Measurements from ENCODE around the gene OR2W1.

Gene OR2W1

GRCh38 chr6:29021434-29021833 lies 23.5 kb downstream of the OR2W1 start:
- Histone ChIP-seq H3K4me3 (ENCODE audit: low read length) (no peak overlapping the region), H3K9ac (ENCODE audit: low read depth, low read length) (no peak overlapping the region), H3K27me3 (ENCODE audit: insufficient read depth, low read length) (no peaks in the 10 kb centered on the region), H3K4me1 (ENCODE audit: insufficient read depth, low read length) (no peaks in the 10 kb centered on the region), H3K9me3 (ENCODE audit: insufficient read depth, low read depth, low read length) (no peaks in the 10 kb centered on the region), H3K27ac (ENCODE audit: low read depth, low read length) (no peak overlapping the region), H3K36me3 (ENCODE audit: insufficient read depth, low read length) (no peaks in the 10 kb centered on the region)
- 96% methylated on average over 2 of the region's 2 CpGs for WGBS

DNA sequence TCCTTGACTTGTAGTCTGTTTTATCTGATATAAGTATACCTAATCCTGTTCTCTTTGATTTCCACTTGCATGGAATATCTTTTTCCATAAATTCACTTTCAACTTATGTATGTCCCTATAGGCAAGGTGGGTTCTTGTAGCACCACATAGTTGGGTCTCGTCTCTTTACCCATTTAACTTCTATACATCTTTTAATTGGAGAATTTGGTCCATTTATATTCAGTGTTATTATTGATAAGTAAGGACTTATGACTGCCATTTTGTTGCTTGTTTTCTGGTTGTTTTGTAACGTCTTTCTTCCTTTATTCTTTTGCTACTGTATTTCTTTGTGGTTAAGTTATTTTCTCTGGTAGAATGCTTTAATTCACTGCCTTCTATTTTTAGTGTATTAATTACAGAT lies 25.3 kb downstream of the OR2W1 start:
- Histone ChIP-seq H3K4me1 (ENCODE audit: insufficient read depth, low read length) (no peaks in the 10 kb centered on the region), H3K9me3 (ENCODE audit: insufficient read depth, low read depth, low read length) (no peaks in the 10 kb centered on the region), H3K9ac (ENCODE audit: low read depth, low read length) (no peak overlapping the region), H3K4me3 (ENCODE audit: low read length) (no peak overlapping the region), H3K36me3 (ENCODE audit: insufficient read depth, low read length) (no peaks in the 10 kb centered on the region), H3K27me3 (ENCODE audit: insufficient read depth, low read length) (peaks cover 6% of the 10 kb centered on the region), H3K27ac (ENCODE audit: low read depth, low read length) (no peak overlapping the region)
- WGBS, result no CpG with 5 or more reads among the region's 2 CpGs

GRCh38 chr6:29017428-29017802 lies 27.6 kb downstream of the OR2W1 start:
- Histone ChIP-seq H3K4me3 (ENCODE audit: low read length) (peak overlapping the region; percentile 89), H3K27ac (ENCODE audit: low read depth, low read length) (no peak overlapping the region), H3K9me3 (ENCODE audit: insufficient read depth, low read depth, low read length) (no peaks in the 10 kb centered on the region), H3K27me3 (ENCODE audit: insufficient read depth, low read length) (peaks cover 20% of the 10 kb centered on the region), H3K36me3 (ENCODE audit: insufficient read depth, low read length) (no peaks in the 10 kb centered on the region), H3K4me1 (ENCODE audit: insufficient read depth, low read length) (no peaks in the 10 kb centered on the region), H3K9ac (ENCODE audit: low read depth, low read length) (no peak overlapping the region)
- WGBS, result 63% methylated on average over 1 of the region's 3 CpGs

- H3K9ac ChIP-seq (ENCODE audit: low read depth, low read length), result peak overlapping the region; percentile 64
- 1% methylated on average over 41 of the region's 41 CpGs for WGBS
- H3K4me3 ChIP-seq (ENCODE audit: low read length), result peak overlapping the region; percentile 89
- H3K4me1 ChIP-seq (ENCODE audit: insufficient read depth, low read length), result no peaks in the 10 kb centered on the region
- H3K27me3 ChIP-seq (ENCODE audit: insufficient read depth, low read length), result peaks cover 26% of the 10 kb centered on the region
- H3K36me3 ChIP-seq (ENCODE audit: insufficient read depth, low read length), result no peaks in the 10 kb centered on the region
- no peak overlapping the region for H3K27ac ChIP-seq (ENCODE audit: low read depth, low read length)
- H3K9me3 ChIP-seq (ENCODE audit: insufficient read depth, low read depth, low read length), result no peaks in the 10 kb centered on the region
Measured at GRCh38 chr6:29016559-29017427, 28.2 kb downstream of the OR2W1 start.

DNA sequence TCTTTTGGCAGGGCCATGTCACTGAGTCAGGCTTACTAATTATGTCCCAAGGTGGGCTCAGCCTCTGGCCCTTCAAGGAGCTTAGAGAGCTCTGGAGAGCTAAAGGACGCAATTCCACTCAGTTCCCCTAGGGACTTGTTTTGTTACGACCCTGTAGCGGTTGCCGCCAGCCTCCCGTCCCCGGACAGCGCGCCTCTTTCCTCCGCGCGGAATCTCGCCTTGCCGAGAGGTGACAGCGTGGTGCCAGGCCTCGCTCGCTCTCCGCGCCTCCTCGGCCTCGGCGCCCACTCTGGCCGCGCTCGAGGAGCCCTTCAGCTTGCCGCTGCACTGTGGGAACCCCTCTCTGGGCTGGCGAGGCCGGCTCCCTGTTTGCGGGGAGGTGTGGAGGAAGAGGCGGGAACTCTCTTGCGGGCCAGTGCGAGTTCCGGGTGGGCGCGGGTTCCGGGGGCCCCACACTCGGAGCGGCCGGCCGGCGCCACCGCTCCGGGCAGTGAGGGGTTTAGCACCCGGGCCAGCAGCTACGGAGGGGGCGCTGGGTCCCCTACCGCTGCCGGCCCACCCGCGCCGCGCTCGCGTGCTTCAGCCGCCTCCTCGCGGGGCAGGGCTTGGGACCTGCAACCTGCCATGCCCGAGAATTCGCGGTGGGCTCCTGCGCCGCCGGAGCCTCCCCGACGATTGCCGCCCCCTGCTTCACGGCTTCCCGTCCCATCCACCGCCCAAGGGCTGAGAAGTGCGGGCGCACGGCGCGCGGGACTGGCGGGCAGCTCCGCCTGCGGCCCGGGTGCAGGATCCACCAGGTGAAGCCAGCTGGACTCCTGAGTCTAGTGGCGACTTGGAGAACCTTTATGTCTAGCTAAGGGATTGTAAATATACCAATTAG lies 30.0 kb downstream of the OR2W1 start:
- Histone ChIP-seq H3K9ac (ENCODE audit: low read depth, low read length) (no peak overlapping the region), H3K36me3 (ENCODE audit: insufficient read depth, low read length) (no peaks in the 10 kb centered on the region), H3K4me3 (ENCODE audit: low read length) (no peak overlapping the region), H3K4me1 (ENCODE audit: insufficient read depth, low read length) (no peaks in the 10 kb centered on the region), H3K27ac (ENCODE audit: low read depth, low read length) (no peak overlapping the region), H3K27me3 (ENCODE audit: insufficient read depth, low read length) (peaks cover 43% of the 10 kb centered on the region), H3K9me3 (ENCODE audit: insufficient read depth, low read depth, low read length) (no peaks in the 10 kb centered on the region)
- 95% methylated on average over 79 of the region's 79 CpGs for WGBS

DNA sequence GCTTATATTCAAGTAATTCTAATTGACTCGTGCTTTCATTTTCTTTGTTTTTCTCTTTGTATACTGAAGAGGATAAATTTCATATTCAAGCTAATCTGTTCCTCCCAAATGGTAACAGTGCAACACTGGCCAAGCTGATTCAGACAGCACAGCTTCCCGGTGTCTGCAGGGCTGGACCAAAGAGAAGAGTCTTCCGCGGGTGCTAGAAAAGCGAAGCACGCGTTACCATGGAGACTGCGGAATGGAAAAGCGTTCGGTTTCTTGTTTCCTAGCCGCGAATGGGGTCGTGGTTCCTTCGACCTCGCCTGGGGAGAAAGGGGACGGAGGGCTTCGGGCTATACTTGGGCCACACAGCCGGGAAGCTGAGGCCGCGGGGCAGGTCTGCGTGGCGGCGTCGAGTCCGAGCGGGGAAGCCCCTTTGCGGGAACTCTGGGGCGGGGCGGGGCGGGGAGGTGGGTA lies 33.7 kb downstream of the OR2W1 start:
- no peaks in the 10 kb centered on the region for H3K4me1 ChIP-seq (ENCODE audit: insufficient read depth, low read length)
- no peak overlapping the region for H3K9ac ChIP-seq (ENCODE audit: low read depth, low read length)
- no peaks in the 10 kb centered on the region for H3K9me3 ChIP-seq (ENCODE audit: insufficient read depth, low read depth, low read length)
- no peak overlapping the region for H3K27ac ChIP-seq (ENCODE audit: low read depth, low read length)
- H3K27me3 ChIP-seq (ENCODE audit: insufficient read depth, low read length), result peaks cover 64% of the 10 kb centered on the region
- peak overlapping the region; percentile 70 for H3K4me3 ChIP-seq (ENCODE audit: low read length)
- H3K36me3 ChIP-seq (ENCODE audit: insufficient read depth, low read length), result no peaks in the 10 kb centered on the region
- WGBS, result under 1% methylated on average over 30 of the region's 30 CpGs

GRCh38 chr6:29009358-29009757 lies 35.6 kb downstream of the OR2W1 start:
- Histone ChIP-seq H3K4me3 (ENCODE audit: low read length) (no peak overlapping the region), H3K9me3 (ENCODE audit: insufficient read depth, low read depth, low read length) (no peaks in the 10 kb centered on the region), H3K27ac (ENCODE audit: low read depth, low read length) (no peak overlapping the region), H3K9ac (ENCODE audit: low read depth, low read length) (no peak overlapping the region), H3K27me3 (ENCODE audit: insufficient read depth, low read length) (peaks cover 62% of the 10 kb centered on the region), H3K4me1 (ENCODE audit: insufficient read depth, low read length) (no peaks in the 10 kb centered on the region), H3K36me3 (ENCODE audit: insufficient read depth, low read length) (no peaks in the 10 kb centered on the region)
- WGBS, result no CpG with 5 or more reads among the region's 1 CpG

GRCh38 chr6:29008089-29008488 lies 36.9 kb downstream of the OR2W1 start:
- Histone ChIP-seq H3K27ac (ENCODE audit: low read depth, low read length) (no peak overlapping the region), H3K9me3 (ENCODE audit: insufficient read depth, low read depth, low read length) (no peaks in the 10 kb centered on the region), H3K4me1 (ENCODE audit: insufficient read depth, low read length) (no peaks in the 10 kb centered on the region), H3K9ac (ENCODE audit: low read depth, low read length) (no peak overlapping the region), H3K4me3 (ENCODE audit: low read length) (no peak overlapping the region), H3K27me3 (ENCODE audit: insufficient read depth, low read length) (peaks cover 55% of the 10 kb centered on the region), H3K36me3 (ENCODE audit: insufficient read depth, low read length) (no peaks in the 10 kb centered on the region)
- WGBS, result 86% methylated on average over 2 of the region's 2 CpGs

DNA sequence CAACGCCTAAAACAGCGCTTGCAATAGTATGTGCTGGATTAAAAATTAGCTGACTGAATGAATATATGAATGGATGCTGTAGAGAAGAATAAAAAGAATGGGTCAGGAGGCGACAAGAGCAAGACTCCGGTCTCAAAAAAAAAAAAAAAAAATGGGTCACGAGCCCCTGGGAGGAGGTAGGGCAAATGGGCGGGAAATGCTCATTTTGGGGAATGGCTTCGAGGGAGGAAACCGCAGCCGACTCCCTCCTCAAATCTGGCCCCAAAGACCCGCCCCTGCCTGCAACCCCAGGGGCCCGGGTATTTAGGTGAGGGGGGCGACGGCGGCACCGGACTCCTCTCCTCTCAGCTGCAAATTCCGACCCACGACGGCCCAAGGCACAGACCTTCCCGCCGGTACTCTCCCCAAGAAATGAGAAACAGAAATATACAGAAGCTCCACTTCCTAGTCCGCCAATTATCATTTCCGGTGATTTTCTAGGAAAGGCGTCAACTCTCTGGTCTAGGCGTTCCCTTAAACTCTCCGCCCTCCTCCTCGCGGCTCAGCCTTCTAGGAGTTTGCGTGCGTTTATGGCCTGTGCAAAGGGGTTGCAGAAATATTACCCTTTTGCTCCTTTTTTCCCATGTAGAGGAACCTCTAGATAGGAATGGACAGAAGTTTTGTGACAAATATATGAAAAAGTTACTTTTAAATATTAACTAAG lies 39.6 kb downstream of the OR2W1 start, which contains the start of gene ZNF311:
Gene ZNF311 (minus strand): TSS at position 133 of the 703 bp plus-strand sequence. CDS start 1,361 bp downstream, outside the sequence.
- 86% methylated on average over 28 of the region's 29 CpGs for WGBS
- Histone ChIP-seq H3K36me3 (ENCODE audit: insufficient read depth, low read length) (no peaks in the 10 kb centered on the region), H3K27me3 (ENCODE audit: insufficient read depth, low read length) (peaks cover 29% of the 10 kb centered on the region), H3K27ac (ENCODE audit: low read depth, low read length) (no peak within 1 kb of the TSS), H3K9me3 (ENCODE audit: insufficient read depth, low read depth, low read length) (no peaks in the 10 kb centered on the region), H3K4me1 (ENCODE audit: insufficient read depth, low read length) (no peaks in the 10 kb centered on the region), H3K9ac (ENCODE audit: low read depth, low read length) (0 out of 2 replicates have a peak within 1 kb of the TSS, but pooled peaks have one; percentile 41), H3K4me3 (ENCODE audit: low read length) (peak within 1 kb of the TSS; percentile 53)

- 89% methylated on average over 2 of the region's 2 CpGs for WGBS
- no peak overlapping the region for H3K4me3 ChIP-seq (ENCODE audit: low read length)
Measured at GRCh38 chr6:28996844-28997510, 48.0 kb downstream of the OR2W1 start.

More at GRCh38 chr6:28996844-28997510, 48.0 kb downstream of the OR2W1 start:
- Histone ChIP-seq H3K36me3 (ENCODE audit: insufficient read depth, low read length) (no peaks in the 10 kb centered on the region), H3K4me1 (ENCODE audit: insufficient read depth, low read length) (no peaks in the 10 kb centered on the region), H3K27ac (ENCODE audit: low read depth, low read length) (no peak overlapping the region), H3K9me3 (ENCODE audit: insufficient read depth, low read depth, low read length) (no peaks in the 10 kb centered on the region), H3K27me3 (ENCODE audit: insufficient read depth, low read length) (no peaks in the 10 kb centered on the region), H3K9ac (ENCODE audit: low read depth, low read length) (no peak overlapping the region)
